Liver (tissue), 9 donors: ENCODE results near the gene TTC23. TPM values are rescaled to one million over a fixed set of nuclear protein-coding genes. Genes with fewer than 3 reads are reported as not detected.

Source experiments
- DNase-seq: peaks from one replicate; pipeline ENCODE4 v3.0.0-alpha.2; 2017; ENCODE audit warnings: low spot score
- H3K27ac ChIP-seq, 2 donors: one replicate each; pipeline ENCODE4 v1.7.0; 2013; ENCODE audit warnings: inconsistent platforms in 2 of 2, low read length in 2 of 2, control low read depth in 1 of 2, low read depth in 1 of 2, mild to moderate bottlenecking in 1 of 2
- H3K27me3 ChIP-seq, 4 donors: one replicate each; pipeline versions ENCODE4 v1.6.1 to v1.7.0; 2013; ENCODE audit warnings: low read length in 3 of 4, inconsistent platforms in 1 of 4, mild to moderate bottlenecking in 1 of 4, moderate library complexity in 1 of 4; ENCODE audit not compliant: control insufficient read depth in 4 of 4, insufficient read depth in 4 of 4
- H3K36me3 ChIP-seq, 4 donors: one replicate each; pipeline versions ENCODE4 v1.6.1 to v1.7.0; 2013; ENCODE audit warnings: low read length in 3 of 4, mild to moderate bottlenecking in 3 of 4, low read depth in 1 of 4, moderate library complexity in 1 of 4; ENCODE audit not compliant: control insufficient read depth in 4 of 4, insufficient read depth in 3 of 4
- H3K4me1 ChIP-seq, 4 donors: one replicate each; pipeline versions ENCODE4 v1.6.1 to v1.7.0; 2013; ENCODE audit warnings: low read length in 3 of 4, mild to moderate bottlenecking in 3 of 4, moderate library complexity in 1 of 4; ENCODE audit not compliant: control insufficient read depth in 4 of 4, insufficient read depth in 4 of 4
- H3K4me3 ChIP-seq, 3 donors: one replicate each; pipeline versions ENCODE4 v1.6.1 to v1.7.0; 2013; ENCODE audit warnings: low read length in 3 of 3, control low read depth in 1 of 3, low read depth in 1 of 3, mild to moderate bottlenecking in 1 of 3
- H3K9ac ChIP-seq, 2 donors: one replicate each; pipeline ENCODE4 v1.7.0; 2013; ENCODE audit warnings: low read length in 2 of 2, mild to moderate bottlenecking in 2 of 2, moderate library complexity in 2 of 2, control low read depth in 1 of 2, low read depth in 1 of 2
- H3K9me3 ChIP-seq, 4 donors: one replicate each; pipeline versions ENCODE4 v1.6.1 to v1.7.0; 2013; ENCODE audit warnings: low read length in 3 of 4; ENCODE audit not compliant: control insufficient read depth in 4 of 4
- ATF3 ChIP-seq: IDR thresholded peaks from 2 replicates; pipeline ENCODE4 v1.6.1; 2016; ENCODE audit warnings: antibody characterized with exemption
- CTCF ChIP-seq: fragments of 150-350 bp; IDR thresholded peaks from 2 replicates; pipeline ENCODE4 v1.5.1; 2017; ENCODE audit warnings: improper control_type of control experiment, low read depth, low read length; ENCODE audit not compliant: missing input control
- FOXA1 ChIP-seq: IDR thresholded peaks from 2 replicates; pipeline ENCODE4 v1.6.1; 2016; ENCODE audit warnings: antibody characterized with exemption
- FOXA2 ChIP-seq: IDR thresholded peaks from 2 replicates; pipeline ENCODE4 v1.6.1; 2016; ENCODE audit warnings: antibody characterized with exemption
- HNF4G ChIP-seq: IDR thresholded peaks from 2 replicates; pipeline ENCODE4 v1.6.1; 2016; ENCODE audit warnings: antibody characterized with exemption
- JUND ChIP-seq, 2 donors: IDR thresholded peaks; 2 replicates each; pipeline ENCODE4 v1.6.1; 2016; ENCODE audit warnings: antibody characterized with exemption in 2 of 2
- MAX ChIP-seq: IDR thresholded peaks from 2 replicates; pipeline ENCODE4 v1.6.1; 2016; ENCODE audit warnings: antibody characterized with exemption
- NR2F2 ChIP-seq: IDR thresholded peaks from 2 replicates; pipeline ENCODE4 v1.6.1; 2016; ENCODE audit warnings: antibody characterized with exemption
- RAD21 ChIP-seq, 2 donors: IDR thresholded peaks; 2 replicates each; pipeline ENCODE4 v1.6.1; 2016; ENCODE audit warnings: antibody characterized with exemption in 2 of 2, mild to moderate bottlenecking in 2 of 2
- REST ChIP-seq: IDR thresholded peaks from 2 replicates; pipeline ENCODE4 v1.6.1; 2016; ENCODE audit warnings: antibody characterized with exemption, mild to moderate bottlenecking
- SP1 ChIP-seq: IDR thresholded peaks from 2 replicates; pipeline ENCODE4 v1.6.1; 2018; ENCODE audit warnings: antibody characterized with exemption, mild to moderate bottlenecking
- TAF1 ChIP-seq: conservative IDR thresholded peaks from 2 replicates; pipeline ENCODE4 v1.6.1; 2016; ENCODE audit warnings: antibody characterized with exemption, mild to moderate bottlenecking
- YY1 ChIP-seq: IDR thresholded peaks from 2 replicates; pipeline ENCODE4 v1.6.1; 2016; ENCODE audit warnings: antibody characterized with exemption, mild to moderate bottlenecking
- ZBTB33 ChIP-seq: IDR thresholded peaks from 2 replicates; pipeline ENCODE4 v1.6.1; 2016; ENCODE audit warnings: antibody characterized with exemption
- WGBS: extraction: QIAGEN DNeasy Blood & Tissue Kit; methylation state at CpG from one replicate; pipeline ENCODE4 v1.1.7; 2013; 5-methylcytosine and 5-hydroxymethylcytosine counted together
- polyA plus RNA-seq, 2 donors: library from polyadenylated mRNA; stranded (reverse) in 1 of 2; unstranded in 1 of 2; fragments of 200-250 nt in 1 of 2; fragments of >200 nt in 1 of 2; fragmentation: Nextera tagmentation in 1 of 2; extraction: Ambion mirVana in 1 of 2; gene quantifications; one replicate each; pipeline versions ENCODE4 v1.2.1 to v1.2.3, GENCODE V29; 2013 to 2015
- total RNA-seq, 2 donors: library from RNA; depleted of rRNA; stranded (reverse); fragments of >200 nt; gene quantifications; one replicate each; pipeline ENCODE4 v1.2.3, GENCODE V29; 2014
- donor health status: healthy.
- donor health status: healthy.
- donor health status: healthy.
- donor health status: healthy.
- donor health status: healthy.

The TTC23 gene
- total and polyA plus RNA-seq, 4 donors, result 3.7 to 12.3 (median 7.2) TPM

- Histone ChIP-seq H3K4me1 (peaks cover 4 to 19% (median 14%) of the 10 kb centered on the region in 4 donors), H3K9ac (no peak overlapping the region), H3K27me3 (no peaks in the 10 kb centered on the region), H3K27ac (no peak overlapping the region), H3K9me3 (no peaks in the 10 kb centered on the region), H3K36me3 (peaks cover 0 to 4% (median 0%) of the 10 kb centered on the region in 4 donors), H3K4me3 (no peak overlapping the region)
- no peak for TF ChIP-seq HNF4G
- no peak for TF ChIP-seq RAD21 (IDR thresholded peaks at IDR 0.05)
- TF ChIP-seq ATF3, result no peak
- no peak for TF ChIP-seq FOXA2
- TF ChIP-seq REST, result no peak
- 93% methylated on average over 5 of the region's 5 CpGs for WGBS
- DNase-seq, result no peak
These were observed 106.8 kb downstream of the TTC23 start for GRCh38 chr15:99142562-99142961.

- Histone ChIP-seq H3K27me3 (no peaks in the 10 kb centered on the region), H3K27ac (no peak overlapping the region), H3K4me1 (peaks cover 4 to 19% (median 14%) of the 10 kb centered on the region in 4 donors), H3K36me3 (peaks cover 0 to 4% (median 0%) of the 10 kb centered on the region in 4 donors), H3K4me3 (no peak overlapping the region), H3K9me3 (no peaks in the 10 kb centered on the region), H3K9ac (no peak overlapping the region)
- TF ChIP-seq YY1, result no peak
- TF ChIP-seq REST, result no peak
- no peak for TF ChIP-seq RAD21 (IDR thresholded peaks at IDR 0.05)
- no peak for TF ChIP-seq HNF4G
- TF ChIP-seq MAX, result no peak
- no peak for TF ChIP-seq FOXA1
- no peak for TF ChIP-seq NR2F2
- no peak for TF ChIP-seq TAF1
- no peak for TF ChIP-seq JUND (IDR thresholded peaks at IDR 0.05)
- no peak for TF ChIP-seq ZBTB33
- no peak for TF ChIP-seq SP1
- no peak for TF ChIP-seq FOXA2
- no peak for TF ChIP-seq CTCF
- TF ChIP-seq ATF3, result no peak
- DNase-seq, result no peak
- 96% methylated on average over 4 of the region's 4 CpGs for WGBS
These were observed 107.4 kb downstream of the TTC23 start for GRCh38 chr15:99141943-99142342.
